ENCODE results near the gene MAGEB2. TPM values are rescaled to one million over a fixed set of nuclear protein-coding genes. Genes with fewer than 3 reads are reported as not detected.

MAGEB2 gene
- total and polyA plus RNA-seq, 2 donors (not counting 3 experiments of a cell fraction or from before 2014, with no cell fraction given) = not detected

GRCh38 chrX:30220661-30221060, 5.3 kb downstream of the MAGEB2 start:
- FAIRE-seq (no peak), DNase-seq (ENCODE audit: low read depth, low spot score) (no peak)
- no peak for TF ChIP-seq JUN (IDR thresholded peaks at IDR 0.05; ENCODE audit: borderline replicate concordance, insufficient read depth, insufficient read length, low read depth)
- no peak for TF ChIP-seq POLR2A (IDR thresholded peaks at IDR 0.05; ENCODE audit: low read depth, low read length)
- no peak for TF ChIP-seq MAX (IDR thresholded peaks at IDR 0.05; ENCODE audit: insufficient read depth, insufficient read length)
- TF ChIP-seq POLR2AphosphoS5 (IDR thresholded peaks at IDR 0.05; ENCODE audit: insufficient read depth, low read depth, low read length) = no peak
- no peak for TF ChIP-seq EZH2 (IDR thresholded peaks at IDR 0.05; ENCODE audit: borderline replicate concordance, low read depth, low read length, severe bottlenecking)
- TF ChIP-seq CTCF (IDR thresholded peaks at IDR 0.05; ENCODE audit: extremely low read depth in 1 of 2, insufficient read depth in 1 of 2, low read depth in 1 of 2, low read length in 2 of 2) = no peak
- no peak for TF ChIP-seq GATA2 (IDR thresholded peaks at IDR 0.05; ENCODE audit: insufficient read depth, insufficient read length, low read depth, low read length)
- no peak for TF ChIP-seq FOS (IDR thresholded peaks at IDR 0.05; ENCODE audit: borderline replicate concordance, insufficient read depth, low read length)
- TF ChIP-seq MYC (IDR thresholded peaks at IDR 0.05; ENCODE audit: low read depth, low read length) = no peak
- Histone ChIP-seq H3K79me2 (ENCODE audit: control insufficient read depth, insufficient read depth, low read length) (no peaks in the 10 kb centered on the region), H3K9me3 (replicated peaks; ENCODE audit: control insufficient read depth, insufficient read depth, low read length) (no peaks in the 10 kb centered on the region), H3K36me3 (ENCODE audit: control insufficient read depth in 2 of 2, extremely low read depth in 1 of 2, insufficient read depth in 2 of 2, low read length in 2 of 2) (no peaks in the 10 kb centered on the region), H2AFZ (ENCODE audit: low read depth, low read length) (no peak overlapping the region), H3K4me1 (ENCODE audit: control insufficient read depth, extremely low read depth, insufficient read depth, low read length) (no peaks in the 10 kb centered on the region), H4K20me1 (replicated peaks; ENCODE audit: control insufficient read depth, extremely low read depth, insufficient read depth, low read length) (no peaks in the 10 kb centered on the region), H3K9me1 (replicated peaks; ENCODE audit: control insufficient read depth, extremely low read depth, insufficient read depth, low read length) (no peaks in the 10 kb centered on the region), H3K9ac (replicated peaks; ENCODE audit: extremely low read depth, insufficient read depth, low read length) (no peak overlapping the region), H3K4me3 (replicated peaks in 1 of 3; ENCODE audit: insufficient read depth in 1 of 3, low read depth in 1 of 3, low read length in 3 of 3) (no peak overlapping the region), H3K27ac (ENCODE audit: insufficient read depth, low read depth, low read length) (no peak overlapping the region), H3K27me3 (ENCODE audit: control insufficient read depth in 2 of 2, insufficient read depth in 2 of 2, low read length in 2 of 2) (no peaks in the 10 kb centered on the region), H3K4me2 (ENCODE audit: insufficient read depth, low read length) (no peak overlapping the region)
- dilution Hi-C loops (cut with MboI; ENCODE audit: extremely low pct_ligation_motif_present, low sequenced_read_pairs) (no loop called here), intact Hi-C loops (cut with micrococcal nuclease) (no loop called here)
- ChIA-PET POLR2A (no interaction called here), CTCF (no interaction called here)
- no TSS peak for BruUV-seq (replicated peaks)

All from endothelial cell of umbilical vein (primary cell).